HFFc6 (cell line): ENCODE measurements around the gene BACH2. TPM values are rescaled to one million over a fixed set of nuclear protein-coding genes. Genes with fewer than 3 reads are reported as not detected.

Experiments used
- DNase-seq: peaks from one replicate; pipeline ENCODE4 v3.0.0-alpha.2; 2018
- H3K27ac Mint-ChIP-seq: 2 replicates; pipeline ENCODE4 v1.8.0; 2020; ENCODE audit warnings: mild to moderate bottlenecking, mixed read lengths
- H3K27me3 Mint-ChIP-seq: 2 replicates; pipeline ENCODE4 v1.8.0; 2021; ENCODE audit warnings: mild to moderate bottlenecking, moderate library complexity, mixed read lengths; ENCODE audit not compliant: insufficient read depth
- H3K36me3 Mint-ChIP-seq: 2 replicates; pipeline ENCODE4 v1.8.0; 2021; ENCODE audit warnings: low read depth, mixed read lengths
- H3K4me1 Mint-ChIP-seq: 2 replicates; pipeline ENCODE4 v1.8.0; 2020; ENCODE audit warnings: low read depth, mixed read lengths
- H3K4me3 Mint-ChIP-seq: 2 replicates; pipeline ENCODE4 v1.8.0; 2020; ENCODE audit warnings: mild to moderate bottlenecking, moderate library complexity, mixed read lengths
- H3K9me3 Mint-ChIP-seq: 2 replicates; pipeline ENCODE4 v1.8.0; 2020; ENCODE audit warnings: mild to moderate bottlenecking, mixed read lengths
- CTCF ChIP-seq: fragments of 200-600 bp; sonication (generic); IDR thresholded peaks from 2 replicates; pipeline ENCODE4 v1.5.0; 2021; ENCODE audit warnings: antibody characterized with exemption, mild to moderate bottlenecking
- total RNA-seq, 6 experiments: library from RNA; stranded (reverse); fragmentation: NEBNext Ultra II Directional; extraction: Animal tissue kit (Norgen Biotek cat#: 25700); gene quantifications; 2 replicates in 1 of 6; 3 replicates in 5 of 6; pipeline ENCODE4 v1.2.3, GENCODE V29; 2021

The BACH2 gene
- total RNA-seq, 6 experiments from 2014 or later: not detected

GRCh38 chr6:90218959-90219208 lies 77.8 kb downstream of the BACH2 start:
- peaks cover 3% of the 10 kb centered on the region for H3K27me3 Mint-ChIP-seq
- peaks cover 9% of the 10 kb centered on the region; the same call in 1 of the 2 replicates for H3K9me3 Mint-ChIP-seq
- DNase-seq: no peak
- H3K36me3 Mint-ChIP-seq: no peaks in the 10 kb centered on the region
- H3K4me3 Mint-ChIP-seq: no peak overlapping the region
- H3K4me1 Mint-ChIP-seq: no peaks in the 10 kb centered on the region
- no peak for TF ChIP-seq CTCF
- no peak overlapping the region for H3K27ac Mint-ChIP-seq

GRCh38 chr6:90217506-90218127 lies 79.0 kb downstream of the BACH2 start:
- H3K36me3 Mint-ChIP-seq: no peaks in the 10 kb centered on the region
- H3K27me3 Mint-ChIP-seq: peaks cover 3% of the 10 kb centered on the region
- peaks cover 2% of the 10 kb centered on the region; the same call in 1 of the 2 replicates for H3K9me3 Mint-ChIP-seq
- no peak overlapping the region for H3K27ac Mint-ChIP-seq
- no peaks in the 10 kb centered on the region for H3K4me1 Mint-ChIP-seq
- no peak for TF ChIP-seq CTCF
- H3K4me3 Mint-ChIP-seq: no peak overlapping the region
- DNase-seq: no peak

GRCh38 chr6:90216072-90216977 lies 80.3 kb downstream of the BACH2 start:
- peaks cover 2% of the 10 kb centered on the region for H3K27me3 Mint-ChIP-seq
- no peak for DNase-seq
- H3K36me3 Mint-ChIP-seq: no peaks in the 10 kb centered on the region
- H3K9me3 Mint-ChIP-seq: no peaks in the 10 kb centered on the region
- TF ChIP-seq CTCF: no peak
- no peak overlapping the region for H3K4me3 Mint-ChIP-seq
- no peaks in the 10 kb centered on the region for H3K4me1 Mint-ChIP-seq
- H3K27ac Mint-ChIP-seq: no peak overlapping the region

- no peak for DNase-seq
- Mint-ChIP-seq H3K4me1 (no peaks in the 10 kb centered on the region), H3K36me3 (no peaks in the 10 kb centered on the region), H3K27me3 (peaks cover 7% of the 10 kb centered on the region), H3K4me3 (no peak overlapping the region), H3K9me3 (no peaks in the 10 kb centered on the region), H3K27ac (no peak overlapping the region)
- TF ChIP-seq CTCF: no peak
These were observed 81.7 kb downstream of the BACH2 start for GRCh38 chr6:90214966-90215365.

DNA sequence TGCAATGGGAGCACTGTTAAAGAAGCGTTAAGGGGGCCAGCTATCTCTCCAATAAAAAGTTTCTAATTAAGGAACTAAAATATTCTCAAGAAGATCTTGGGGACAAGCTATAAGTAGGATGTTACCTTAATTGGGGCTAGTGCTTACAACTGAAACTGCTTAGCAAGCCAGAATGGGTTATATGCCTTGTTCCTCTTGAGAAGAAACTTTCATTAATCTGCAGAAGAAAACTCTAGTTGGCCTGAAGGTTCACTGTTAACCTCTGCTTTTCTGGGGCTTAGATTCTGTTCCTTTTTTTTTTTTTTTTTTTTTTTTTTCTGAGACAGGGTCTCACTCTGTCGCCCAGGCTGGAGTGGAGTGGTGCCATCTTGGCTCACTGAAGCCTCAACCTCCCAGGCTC lies 82.2 kb downstream of the BACH2 start:
- no peak for TF ChIP-seq CTCF
- Mint-ChIP-seq H3K27ac (no peak overlapping the region), H3K4me1 (no peaks in the 10 kb centered on the region), H3K36me3 (no peaks in the 10 kb centered on the region), H3K9me3 (no peaks in the 10 kb centered on the region), H3K27me3 (peaks cover 7% of the 10 kb centered on the region), H3K4me3 (no peak overlapping the region)
- DNase-seq: no peak
